Thoracic aorta (tissue), 2 donors: Measurements from ENCODE around the gene TREH. TPM values are rescaled to one million over a fixed set of nuclear protein-coding genes. Genes with fewer than 3 reads are reported as not detected.
"Not testable (repeated sequence)": the region's sequence is repeated elsewhere in the genome, so short reads cannot be mapped to it uniquely, and the experiment has no call there.

Experiments
- ATAC-seq: fragments of 150-250 bp; one replicate; pipeline ENCODE4 v1.8.0; 2017; ENCODE audit warnings: low read depth; ENCODE audit not compliant: insufficient number of reproducible peaks, low FRiP score
- DNase-seq: peaks from one replicate; pipeline ENCODE4 v3.0.0-alpha.2; 2020; ENCODE audit warnings: low spot score
- H3K27ac ChIP-seq, 2 donors: fragments of 200-600 bp; sonication (generic); 1 replicate in 1 of 2; 2 replicates in 1 of 2; pipeline ENCODE4 v1.5.1; 2016; ENCODE audit warnings: mild to moderate bottlenecking in 2 of 2, moderate library complexity in 2 of 2
- H3K27me3 ChIP-seq: fragments of 200-600 bp; sonication (generic); replicated peaks from 2 replicates; pipeline ENCODE4 v1.6.0; 2016; ENCODE audit warnings: mild to moderate bottlenecking; ENCODE audit not compliant: insufficient read depth
- H3K36me3 ChIP-seq: fragments of 200-600 bp; sonication (generic); one replicate; pipeline ENCODE4 v1.5.1; 2016
- H3K4me1 ChIP-seq, 2 donors: fragments of 200-600 bp; sonication (generic); 1 replicate in 1 of 2; 2 replicates in 1 of 2; pipeline versions ENCODE4 v1.5.1 to v1.6.0; 2016; ENCODE audit warnings: low read depth in 2 of 2, mild to moderate bottlenecking in 1 of 2; ENCODE audit not compliant: control insufficient read depth in 1 of 2
- H3K4me3 ChIP-seq: fragments of 200-600 bp; sonication (generic); 2 replicates; pipeline ENCODE4 v1.5.1; 2016; ENCODE audit warnings: mild to moderate bottlenecking
- H3K9me3 ChIP-seq: fragments of 200-600 bp; sonication (generic); 2 replicates; pipeline ENCODE4 v1.5.1; 2016
- total RNA-seq, 2 donors: library from RNA; depleted of rRNA; stranded (reverse); fragments of >200 nt; gene quantifications; one replicate each; pipeline versions ENCODE4 v1.1.0 to v1.2.3, GENCODE V29; 2016
- TF ChIP-seq, protein P1 (sequence below): fragments of 200-600 bp; sonication (generic); IDR thresholded peaks from one replicate; pipeline ENCODE4 v1.5.1; 2019; ENCODE audit warnings: antibody characterized with exemption

The TREH gene
- total RNA-seq, 2 donors from 2014 or later = not detected

DNA sequence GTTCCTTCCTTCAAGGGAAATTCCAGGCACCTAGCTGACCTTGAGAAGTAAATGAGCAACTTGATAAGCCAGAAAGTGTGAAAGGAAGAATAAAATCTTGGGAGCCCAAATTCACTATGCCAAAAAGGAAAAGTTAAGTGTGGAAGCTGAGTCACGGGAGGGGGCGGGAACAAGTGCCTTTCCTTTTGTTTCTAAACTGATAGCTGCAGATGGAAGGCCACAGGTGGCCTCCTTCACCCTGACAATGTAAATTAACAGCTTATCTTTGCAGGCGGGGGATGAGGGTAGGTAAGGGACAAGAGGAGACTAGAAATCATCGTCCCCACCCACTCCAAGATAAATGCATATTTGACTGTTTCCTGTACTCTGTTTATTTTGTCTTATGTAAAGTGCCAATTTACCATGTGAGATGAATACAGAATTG is 36.4 kb upstream of the TREH start:
- no peaks in the 10 kb centered on the region for H3K9me3 ChIP-seq
- H3K4me3 ChIP-seq = no peak overlapping the region
- no peaks in the 10 kb centered on the region for H3K27me3 ChIP-seq
- DNase-seq (no peak), ATAC-seq (no peak)
- no peaks in the 10 kb centered on the region for H3K36me3 ChIP-seq
- H3K27ac ChIP-seq = peak overlapping the region; percentile 14 to 66
- H3K4me1 ChIP-seq = peaks cover 0 to 14% of the 10 kb centered on the region in 2 donors
- TF ChIP-seq, protein P1, sequence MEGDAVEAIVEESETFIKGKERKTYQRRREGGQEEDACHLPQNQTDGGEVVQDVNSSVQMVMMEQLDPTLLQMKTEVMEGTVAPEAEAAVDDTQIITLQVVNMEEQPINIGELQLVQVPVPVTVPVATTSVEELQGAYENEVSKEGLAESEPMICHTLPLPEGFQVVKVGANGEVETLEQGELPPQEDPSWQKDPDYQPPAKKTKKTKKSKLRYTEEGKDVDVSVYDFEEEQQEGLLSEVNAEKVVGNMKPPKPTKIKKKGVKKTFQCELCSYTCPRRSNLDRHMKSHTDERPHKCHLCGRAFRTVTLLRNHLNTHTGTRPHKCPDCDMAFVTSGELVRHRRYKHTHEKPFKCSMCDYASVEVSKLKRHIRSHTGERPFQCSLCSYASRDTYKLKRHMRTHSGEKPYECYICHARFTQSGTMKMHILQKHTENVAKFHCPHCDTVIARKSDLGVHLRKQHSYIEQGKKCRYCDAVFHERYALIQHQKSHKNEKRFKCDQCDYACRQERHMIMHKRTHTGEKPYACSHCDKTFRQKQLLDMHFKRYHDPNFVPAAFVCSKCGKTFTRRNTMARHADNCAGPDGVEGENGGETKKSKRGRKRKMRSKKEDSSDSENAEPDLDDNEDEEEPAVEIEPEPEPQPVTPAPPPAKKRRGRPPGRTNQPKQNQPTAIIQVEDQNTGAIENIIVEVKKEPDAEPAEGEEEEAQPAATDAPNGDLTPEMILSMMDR = no peak

DNA sequence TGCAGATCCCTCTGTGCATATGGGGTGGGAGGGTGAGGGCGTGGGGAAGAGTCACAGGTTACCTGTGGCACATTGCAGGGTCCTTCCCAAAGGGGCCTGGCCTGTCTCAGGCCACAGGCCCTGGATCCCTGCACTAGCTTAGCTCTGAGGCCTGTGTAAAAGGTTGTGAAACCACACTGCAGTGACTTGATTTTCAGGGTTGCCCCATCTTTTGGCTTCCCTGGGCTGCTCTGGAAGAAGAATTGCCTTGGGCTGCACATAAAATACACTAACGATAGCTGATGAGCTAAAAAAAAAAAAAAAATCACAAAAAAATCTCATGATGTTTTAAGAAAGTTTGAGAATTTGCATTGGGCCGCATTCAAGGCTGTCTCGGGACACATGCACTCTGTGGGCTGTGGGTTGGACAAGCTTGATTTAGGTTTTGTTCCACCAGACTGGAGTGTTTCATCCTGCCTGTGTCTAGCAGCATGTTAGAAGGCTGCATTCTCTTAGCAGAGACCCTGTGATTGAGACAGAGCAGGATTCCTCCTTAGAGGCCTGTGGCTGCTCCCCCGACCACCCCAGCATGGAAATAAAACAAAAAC is 35.9 kb upstream of the TREH start:
- ATAC-seq (no peak), DNase-seq (no peak)
- peaks cover 0 to 14% of the 10 kb centered on the region in 2 donors for H3K4me1 ChIP-seq
- TF ChIP-seq, protein P1 = no peak
- no peaks in the 10 kb centered on the region for H3K9me3 ChIP-seq
- H3K27ac ChIP-seq = peak overlapping the region; percentile 14 to 66
- H3K36me3 ChIP-seq = no peaks in the 10 kb centered on the region
- H3K4me3 ChIP-seq = no peak overlapping the region
- no peaks in the 10 kb centered on the region for H3K27me3 ChIP-seq

DNA sequence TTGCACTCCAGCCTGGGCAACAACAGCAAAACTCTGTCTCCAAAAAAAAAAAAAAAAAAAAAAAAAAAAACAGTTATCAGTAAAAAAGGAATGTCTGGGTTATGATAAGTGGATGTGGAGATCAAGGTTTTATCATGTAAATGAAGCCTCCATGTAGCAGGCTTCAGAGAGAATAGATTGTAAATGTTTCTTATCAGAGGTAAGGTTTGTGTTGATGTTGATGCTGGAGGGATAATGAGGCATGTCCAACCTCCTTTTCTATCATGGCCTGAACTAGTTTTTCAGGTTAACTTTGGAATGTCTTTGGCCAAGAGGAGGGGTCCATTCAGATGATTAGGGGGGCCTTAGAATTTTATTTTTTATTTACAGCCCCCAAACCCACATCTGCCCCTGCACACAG is 35.4 kb upstream of the TREH start:
- H3K27ac ChIP-seq = peak overlapping the region in 1 of 2 donors; percentile 66
- no peak for ATAC-seq
- H3K9me3 ChIP-seq = no peaks in the 10 kb centered on the region
- H3K4me3 ChIP-seq = no peak overlapping the region
- H3K4me1 ChIP-seq = peaks cover 0 to 14% of the 10 kb centered on the region in 2 donors
- no peaks in the 10 kb centered on the region for H3K27me3 ChIP-seq
- TF ChIP-seq, protein P1 = no peak
- no peaks in the 10 kb centered on the region for H3K36me3 ChIP-seq
- DNase-seq = no peak

DNA sequence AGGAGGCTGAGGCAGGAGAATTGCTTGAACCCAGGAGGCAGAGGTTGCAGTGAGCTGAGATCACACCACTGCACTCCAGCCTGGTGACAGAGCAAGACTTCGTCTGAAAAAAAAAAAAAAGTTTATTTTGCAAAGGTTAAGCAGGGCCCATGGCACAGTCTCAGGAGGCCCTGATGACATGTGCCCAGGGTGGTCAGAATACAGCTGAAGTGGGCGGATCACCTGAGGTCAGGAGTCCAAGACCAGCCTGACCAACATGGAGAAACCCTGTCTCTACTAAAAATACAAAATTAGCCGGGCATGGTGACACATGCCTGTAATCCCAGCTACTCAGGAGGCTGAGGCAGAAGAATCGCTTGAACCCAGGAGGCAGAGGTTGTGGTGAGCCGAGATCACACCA is 35.0 kb upstream of the TREH start:
- peaks cover 0 to 14% of the 10 kb centered on the region in 2 donors for H3K4me1 ChIP-seq
- not testable (repeated sequence) for H3K27ac ChIP-seq, DNase-seq, H3K36me3 ChIP-seq, H3K27me3 ChIP-seq, ATAC-seq, H3K4me3 ChIP-seq, H3K9me3 ChIP-seq

DNA sequence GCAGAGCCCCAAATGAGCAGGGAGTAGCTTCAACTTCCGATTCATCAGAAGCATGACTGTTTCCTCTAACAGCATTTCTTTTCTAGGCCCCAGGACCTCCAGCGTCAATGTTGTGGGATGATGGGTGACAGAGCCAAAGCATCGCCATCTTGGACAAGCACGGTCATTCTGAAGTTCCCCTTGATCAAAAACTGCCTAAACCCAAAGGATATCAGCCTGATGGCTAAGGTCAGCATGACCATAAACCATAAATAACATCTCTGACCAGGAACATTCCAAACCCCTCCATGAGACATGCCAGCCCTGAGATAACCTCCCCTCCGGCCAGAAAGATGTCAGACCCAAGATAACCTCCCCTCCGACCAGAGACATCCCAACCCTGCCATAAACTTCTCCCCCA is 28.8 kb upstream of the TREH start:
- Histone ChIP-seq H3K4me3 (no peak overlapping the region), H3K36me3 (no peaks in the 10 kb centered on the region), H3K27ac (no peak overlapping the region), H3K4me1 (no peaks in the 10 kb centered on the region), H3K27me3 (no peaks in the 10 kb centered on the region), H3K9me3 (no peaks in the 10 kb centered on the region)
- ATAC-seq (no peak), DNase-seq (no peak)
- TF ChIP-seq, protein P1 = no peak

DNA sequence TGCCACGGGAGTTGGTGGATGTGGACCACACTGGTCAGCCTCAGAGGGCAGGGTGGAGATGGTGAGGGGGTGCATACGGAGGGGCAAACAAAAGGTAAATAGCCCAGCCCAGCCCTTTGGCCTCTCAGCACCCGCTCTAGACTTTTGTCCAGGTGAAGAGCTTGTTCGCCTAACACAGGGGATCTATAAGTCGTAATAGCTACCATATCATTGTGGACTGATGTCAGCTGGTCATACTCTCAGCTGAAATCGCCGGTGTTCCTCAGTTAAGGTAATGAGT is 27.0 kb upstream of the TREH start:
- H3K36me3 ChIP-seq = no peaks in the 10 kb centered on the region
- H3K4me1 ChIP-seq = no peaks in the 10 kb centered on the region
- TF ChIP-seq, protein P1 = no peak
- no peaks in the 10 kb centered on the region for H3K9me3 ChIP-seq
- H3K4me3 ChIP-seq = no peak overlapping the region
- H3K27ac ChIP-seq = no peak overlapping the region
- DNase-seq (no peak), ATAC-seq (no peak)
- H3K27me3 ChIP-seq = no peaks in the 10 kb centered on the region
